Activated CD4-positive, CD25-positive, alpha-beta regulatory T cell treated with anti-CD3 and anti-CD28 coated beads, Interleukin-2, amount 50 U/mL, for 24 hours (primary cell): Measurements from ENCODE around the gene TMEM219.
A peak's percentile ranks its signal among the peaks of the same experiment; 100 is the strongest.
"Not testable (repeated sequence)": the region's sequence is repeated elsewhere in the genome, so short reads cannot be mapped to it uniquely, and the experiment has no call there.

Source experiments
- ATAC-seq, 2 donors: fragments of 150-1000 bp; cut with Tn5 transposase; one replicate each; pipeline ENCODE4 v1.10.0; 2021; ENCODE audit warnings: mild to moderate bottlenecking in 1 of 2, moderate library complexity in 1 of 2

Gene TMEM219

GRCh38 chr16:30016555-30017276, 54.8 kb downstream of the TMEM219 start:
- no peak for ATAC-seq

- no peak for ATAC-seq
Observed at GRCh38 chr16:30017277-30017656, 55.4 kb downstream of the TMEM219 start.

DNA sequence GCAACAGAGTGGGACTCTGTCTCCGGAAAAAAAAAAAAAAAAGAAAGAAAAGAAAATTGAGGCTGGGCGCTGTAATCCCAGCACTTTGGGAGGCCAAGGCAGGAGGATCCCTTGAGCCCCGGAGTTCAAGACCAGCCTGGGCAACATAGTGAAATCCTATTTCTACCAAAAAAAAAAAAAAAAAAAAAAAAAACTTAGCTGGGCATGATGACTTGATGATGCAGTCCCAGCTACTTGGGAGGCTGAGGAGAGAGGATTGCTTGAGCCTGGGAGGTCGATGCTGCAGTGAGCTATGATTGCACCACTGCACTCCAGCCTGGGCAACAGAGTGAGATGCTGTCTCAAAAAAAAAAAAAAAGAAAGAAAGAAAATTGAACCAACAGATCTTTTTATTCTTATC, 56.1 kb downstream of the TMEM219 start:
- ATAC-seq: not testable (repeated sequence)

DNA sequence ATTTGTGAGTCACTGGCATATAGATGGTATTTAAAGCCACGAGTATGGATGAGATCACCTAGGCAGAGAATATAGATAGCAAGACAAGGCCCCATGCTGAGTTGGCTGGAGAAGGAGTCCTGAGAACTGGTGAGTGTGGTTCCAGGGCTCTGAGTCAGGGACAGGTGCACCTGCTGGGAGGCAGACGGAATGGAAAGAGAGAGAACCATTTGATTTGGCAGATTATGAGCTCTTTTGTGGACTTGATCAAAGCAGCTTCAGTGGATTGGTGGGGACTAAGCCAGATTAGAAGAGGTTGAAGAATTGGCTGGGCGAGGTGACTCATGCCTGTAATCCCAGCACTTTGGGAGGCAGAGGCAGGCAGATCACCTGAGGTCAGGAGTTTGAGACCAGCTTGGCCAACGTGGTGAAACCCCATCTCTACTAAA, 56.9 kb downstream of the TMEM219 start:
- ATAC-seq: peak; percentile 22 to 27
